GM12878 (cell line): Measurements from ENCODE around the gene UBE3B. TPM values are rescaled to one million over a fixed set of nuclear protein-coding genes. Genes with fewer than 3 reads are reported as not detected.

ENCODE experiments used
- ATAC-seq: fragments of 200-7000 bp; cut with Tn5 transposase; 3 replicates; pipeline ENCODE4 v1.9.1; 2020; ENCODE audit warnings: mild to moderate bottlenecking, moderate library complexity
- BruUV-seq: library from RNA; stranded (reverse); fragments of 400-500 nt; replicated peaks from 2 replicates; lab custom pipeline; 2021; lab: Mats Ljungman, UMichigan
- CTCF ChIA-PET: fragments of 300-600 bp; sonication (Branson Sonifier 250); formaldehyde crosslinking; extraction: SDS; loops from one replicate; lab custom pipeline; 2021; ENCODE audit warnings: inconsistent platforms; lab: Yijun Ruan, JAX
- POLR2A ChIA-PET: fragments of 350-600 bp; formaldehyde crosslinking; extraction: SDS; loops from one replicate; lab custom pipeline; 2021; ENCODE audit warnings: inconsistent platforms; lab: Charles Lee
- RAD21 ChIA-PET: fragments of 300-600 bp; sonication (Branson Sonifier 250); formaldehyde crosslinking; loops from one replicate; lab custom pipeline; 2023; ENCODE audit warnings: antibody characterized with exemption; ENCODE audit not compliant: unreplicated experiment; lab: Charles Lee
- SMC1A ChIA-PET: fragments of 300-600 bp; sonication (Branson Sonifier 250); formaldehyde crosslinking; loops from one replicate; lab custom pipeline; 2023; ENCODE audit not compliant: unreplicated experiment, uncharacterized antibody; lab: Charles Lee
- DNase-seq: peaks from one replicate; pipeline ENCODE4 v3.0.0-alpha.2; 2011; ENCODE audit warnings: low read depth, low spot score
- FAIRE-seq: peaks from 3 replicates; lab custom pipeline; 2011; peaks lifted over from hg19 to GRCh38; lab: Jason Lieb, UNC
- H2AFZ ChIP-seq: 2 replicates; pipeline ENCODE4 v1.6.0; 2011; ENCODE audit warnings: low read depth, low read length, control low read depth; ENCODE audit not compliant: control insufficient read depth
- H3K27ac ChIP-seq: 2 replicates; pipeline ENCODE4 v1.5.1; 2011; ENCODE audit warnings: control low read depth; ENCODE audit not compliant: control insufficient read depth, insufficient read depth
- H3K27me3 ChIP-seq, 2 experiments: replicated peaks in 1 of 2; 2 replicates each; pipeline versions ENCODE4 v1.6.0 to v1.6.1; 2011; ENCODE audit warnings: low read length in 1 of 2; ENCODE audit not compliant: control insufficient read depth in 2 of 2, insufficient read depth in 2 of 2
- H3K36me3 ChIP-seq, 2 experiments: 2 replicates each; pipeline ENCODE4 v1.5.1; 2011; ENCODE audit warnings: low read length in 1 of 2; ENCODE audit not compliant: control insufficient read depth in 2 of 2, insufficient read depth in 2 of 2
- H3K4me1 ChIP-seq: 2 replicates; pipeline ENCODE4 v1.6.1; 2011; ENCODE audit warnings: mild to moderate bottlenecking, low read length, moderate library complexity, mixed read lengths; ENCODE audit not compliant: control insufficient read depth, insufficient read depth
- H3K4me2 ChIP-seq: 2 replicates; pipeline ENCODE4 v1.6.0; 2011; ENCODE audit warnings: control low read depth; ENCODE audit not compliant: control insufficient read depth, insufficient read depth
- H3K4me3 ChIP-seq: fragments of 200-600 bp; sonication (generic); 2 replicates; pipeline ENCODE4 v1.5.1; 2016
- H3K79me2 ChIP-seq: 2 replicates; pipeline ENCODE4 v1.6.0; 2011; ENCODE audit warnings: low read length; ENCODE audit not compliant: control insufficient read depth, insufficient read depth
- H3K9ac ChIP-seq: 2 replicates; pipeline ENCODE4 v1.8.0; 2011; ENCODE audit warnings: low read length, control low read depth, mixed read lengths; ENCODE audit not compliant: control insufficient read depth, insufficient read depth
- H3K9me3 ChIP-seq: replicated peaks from 3 replicates; pipeline ENCODE4 v1.5.1; 2011; ENCODE audit warnings: mild to moderate bottlenecking, low read length; ENCODE audit not compliant: control insufficient read depth, insufficient read depth
- H4K20me1 ChIP-seq: 2 replicates; pipeline ENCODE4 v1.6.0; 2011; ENCODE audit not compliant: control insufficient read depth, insufficient read depth
- ASH2L ChIP-seq: fragments of 300-600, 200-600 bp; sonication (generic); IDR thresholded peaks from 2 replicates; pipeline ENCODE4 v1.6.1; 2017; ENCODE audit warnings: low read depth, mild to moderate bottlenecking, borderline replicate concordance
- CBFB ChIP-seq: IDR thresholded peaks from 2 replicates; pipeline ENCODE4 v1.6.1; 2016; ENCODE audit warnings: antibody characterized with exemption, low read depth
- CBX3 ChIP-seq: fragments of 200-600 bp; sonication (generic); IDR thresholded peaks from 2 replicates; pipeline ENCODE4 v1.6.1; 2016; ENCODE audit warnings: low read depth, borderline replicate concordance
- CHD1 ChIP-seq: IDR thresholded peaks from 2 replicates; pipeline ENCODE4 v1.6.1; 2012; ENCODE audit warnings: low read depth, low read length, improper control_type of control experiment
- EED ChIP-seq: sonication (generic); IDR thresholded peaks from 2 replicates; pipeline ENCODE4 v1.6.1; 2016; ENCODE audit warnings: antibody characterized with exemption, low read depth
- FOS ChIP-seq: IDR thresholded peaks from 3 replicates; pipeline ENCODE4 v1.6.1; 2011; ENCODE audit warnings: borderline replicate concordance; ENCODE audit not compliant: insufficient read length; ENCODE audit errors: extremely low read depth
- FOXM1 ChIP-seq: IDR thresholded peaks from 2 replicates; pipeline ENCODE4 v1.6.1; 2012; ENCODE audit warnings: low read depth, mild to moderate bottlenecking, inconsistent platforms, low read length, moderate library complexity
- NR2C1 ChIP-seq: fragments of 450-650 bp; IDR thresholded peaks from 2 replicates; pipeline ENCODE4 v1.6.1; 2017; ENCODE audit warnings: antibody characterized with exemption, mild to moderate bottlenecking, moderate library complexity
- PAX8 ChIP-seq: fragments of 450-650 bp; IDR thresholded peaks from 2 replicates; pipeline ENCODE4 v1.6.1; 2017; ENCODE audit warnings: mild to moderate bottlenecking, moderate library complexity
- POLR2AphosphoS2 ChIP-seq: IDR thresholded peaks from 2 replicates; pipeline ENCODE4 v1.6.1; 2011; ENCODE audit warnings: low read depth, mild to moderate bottlenecking, low read length, improper control_type of control experiment, moderate library complexity
- RAD21 ChIP-seq: IDR thresholded peaks from 2 replicates; pipeline ENCODE4 v1.6.1; 2011; ENCODE audit warnings: mild to moderate bottlenecking, low read depth, low read length, moderate library complexity; ENCODE audit not compliant: insufficient read depth
- SREBF2 ChIP-seq: IDR thresholded peaks from 2 replicates; pipeline ENCODE4 v1.6.1; 2012; ENCODE audit warnings: mild to moderate bottlenecking, low read length
- TCF7 ChIP-seq: IDR thresholded peaks from 2 replicates; pipeline ENCODE4 v1.6.1; 2014; ENCODE audit warnings: antibody characterized with exemption, borderline replicate concordance
- WGBS: methylation state at CpG from one replicate; pipeline ENCODE4 v1.1.6; 2016; ENCODE audit warnings: low lambda C conversion rate; ENCODE audit not compliant: insufficient replicate concordance, insufficient coverage; ENCODE audit errors: missing lambda C conversion rate; 5-methylcytosine and 5-hydroxymethylcytosine counted together
- in situ Hi-C: fragments of 300-500 bp; cut with MboI; formaldehyde crosslinking; loops from 9 replicates; pipeline ENCODE4 v1.14.3; 2018; ENCODE audit warnings: mixed read lengths
- intact Hi-C: fragments of 100-400 bp; cut with micrococcal nuclease; formaldehyde crosslinking; loops from one replicate; pipeline ENCODE4 v1.14.2; 2022; ENCODE audit not compliant: unreplicated experiment
- polyA plus RNA-seq, 11 experiments: library from polyadenylated mRNA; depleted of rRNA in 4 of 11; unstranded in 6 of 11; stranded (reverse) in 5 of 11; fragments of >200 nt; fragmentation: Nextera tagmentation in 4 of 11; fragmentation: Illumina TruSeq in 1 of 11; extraction: Ambion mirVana in 4 of 11; extraction: Trizol in 1 of 11; gene quantifications; 1 replicate in 1 of 11; 2 replicates in 10 of 11; pipeline versions ENCODE4 v1.2.1 to v1.2.3, GENCODE V29; 2011 to 2016; ENCODE audit warnings: inconsistent platforms in 2 of 11, missing spikeins in 2 of 11, low read depth in 1 of 11
- total RNA-seq, 4 experiments: library from RNA; depleted of rRNA in 3 of 4; stranded (reverse); fragments of >200 nt in 3 of 4; fragmentation: Illumina TruSeq in 1 of 4; extraction: Trizol in 1 of 4; gene quantifications; 2 replicates each; pipeline versions ENCODE4 v1.2.1 to v1.2.3, GENCODE V29; 2013 to 2021
- TF ChIP-seq, protein P1 (sequence below): IDR thresholded peaks from 2 replicates; pipeline ENCODE4 v1.6.1; 2011; ENCODE audit warnings: borderline replicate concordance, low read depth, mild to moderate bottlenecking, moderate library complexity, low read length; ENCODE audit not compliant: insufficient read depth, poor library complexity, severe bottlenecking

Gene UBE3B
- total and polyA plus RNA-seq, 10 of the 15 experiments (the other 5 are each of a cell fraction or from before 2014, with no cell fraction given): 7.4 to 25.3 (median 17.1) TPM

GRCh38 chr12:109519787-109520186, 42.4 kb downstream of the UBE3B start:
- no peak for ATAC-seq
- BruUV-seq: no TSS peak
- no peak overlapping the region for H3K9ac ChIP-seq
- TF ChIP-seq POLR2AphosphoS2 (no peak), FOXM1 (no peak), TCF7 (no peak), RAD21 (no peak), PAX8 (no peak), ASH2L (no peak), EED (no peak), SREBF2 (no peak), CBX3 (no peak), FOS (no peak), CBFB (no peak), NR2C1 (no peak), CHD1 (no peak)
- TF ChIP-seq, protein P1, sequence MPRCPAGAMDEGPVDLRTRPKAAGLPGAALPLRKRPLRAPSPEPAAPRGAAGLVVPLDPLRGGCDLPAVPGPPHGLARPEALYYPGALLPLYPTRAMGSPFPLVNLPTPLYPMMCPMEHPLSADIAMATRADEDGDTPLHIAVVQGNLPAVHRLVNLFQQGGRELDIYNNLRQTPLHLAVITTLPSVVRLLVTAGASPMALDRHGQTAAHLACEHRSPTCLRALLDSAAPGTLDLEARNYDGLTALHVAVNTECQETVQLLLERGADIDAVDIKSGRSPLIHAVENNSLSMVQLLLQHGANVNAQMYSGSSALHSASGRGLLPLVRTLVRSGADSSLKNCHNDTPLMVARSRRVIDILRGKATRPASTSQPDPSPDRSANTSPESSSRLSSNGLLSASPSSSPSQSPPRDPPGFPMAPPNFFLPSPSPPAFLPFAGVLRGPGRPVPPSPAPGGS: no peak
- TF ChIP-seq, all 136 proteins: peak for 0
- H3K36me3 ChIP-seq: peaks cover 6 to 15% of the 10 kb centered on the region in 2 experiments
- ChIA-PET CTCF (interaction anchor here (1.0 to 6.0 kb wide), 6 partner anchors 11 to 325 kb away, joined by 3 to 56 read pairs (median 4); no protein-coding TSS in a partner anchor), RAD21 (no interaction called here), POLR2A (no interaction called here), SMC1A (interaction anchor here (1.7 kb wide), 1 partner anchor 258 kb away, joined by 10 read pairs; no protein-coding TSS in a partner anchor)
- no peaks in the 10 kb centered on the region for H3K79me2 ChIP-seq
- H3K27me3 ChIP-seq: no peaks in the 10 kb centered on the region
- H3K9me3 ChIP-seq: no peaks in the 10 kb centered on the region
- no peak overlapping the region for H2AFZ ChIP-seq
- in situ Hi-C loops: loop anchor here (5.0 kb wide), 1 partner anchor 258 kb away; no protein-coding TSS in a partner anchor
- FAIRE-seq (no peak), DNase-seq (no peak)
- H3K27ac ChIP-seq: no peak overlapping the region
- peaks cover 2% of the 10 kb centered on the region; the same call in 1 of the 2 replicates for H4K20me1 ChIP-seq
- H3K4me2 ChIP-seq: no peak overlapping the region
- no peak overlapping the region for H3K4me3 ChIP-seq
- 73% methylated on average over 6 of the region's 6 CpGs for WGBS
- H3K4me1 ChIP-seq: no peaks in the 10 kb centered on the region
- intact Hi-C loops: loop anchor here (5.0 kb wide), 1 partner anchor 328 kb away; no protein-coding TSS in a partner anchor
